ENCODE results near the gene CRK. TPM values are rescaled to one million over a fixed set of nuclear protein-coding genes. Genes with fewer than 3 reads are reported as not detected.

The CRK gene
- total and polyA plus RNA-seq, 2 donors (not counting 1 experiment from before 2014, with no cell fraction given) = 120 to 138 TPM

GRCh38 chr17:1462164-1463112 lies 6.4 kb upstream of the CRK start:
- no peak overlapping the region for H2AFZ ChIP-seq (ENCODE audit: low read length)
- H3K9me3 ChIP-seq (ENCODE audit: control insufficient read depth, insufficient read depth, low read depth, low read length) = no peaks in the 10 kb centered on the region
- no peaks in the 10 kb centered on the region for H3K27me3 ChIP-seq (ENCODE audit: control insufficient read depth, insufficient read depth, low read length)
- no peak overlapping the region for H3K9ac ChIP-seq (ENCODE audit: insufficient read depth, low read length)
- H4K20me1 ChIP-seq (ENCODE audit: control insufficient read depth, extremely low read depth, insufficient read depth, low read length) = no peaks in the 10 kb centered on the region
- H3K4me3 ChIP-seq (replicated peaks in 1 of 4; ENCODE audit: control extremely low read depth in 1 of 4, insufficient read depth in 1 of 4, low read depth in 3 of 4, low read length in 4 of 4) = no peak overlapping the region
- TF ChIP-seq EZH2 (IDR thresholded peaks at IDR 0.05; ENCODE audit: low read length, missing control alignments) (no peak), CTCF (conservative IDR thresholded peaks at IDR 0.05 in 1 of 2, IDR thresholded peaks at IDR 0.05 in 1 of 2; ENCODE audit: low read depth in 1 of 2, low read length in 2 of 2) (no peak)
- peaks cover 12% of the 10 kb centered on the region for H3K36me3 ChIP-seq (ENCODE audit: control insufficient read depth, insufficient read depth, low read length)
- H3K4me1 ChIP-seq (ENCODE audit: control insufficient read depth, extremely low read depth, insufficient read depth, low read length) = no peaks in the 10 kb centered on the region
- no peak overlapping the region for H3K4me2 ChIP-seq (ENCODE audit: extremely low read depth, insufficient read depth, low read length)
- H3K79me2 ChIP-seq (ENCODE audit: control insufficient read depth, insufficient read depth, low read length) = no peaks in the 10 kb centered on the region
- peak in 1 of 2 donors; percentile 60 for DNase-seq (ENCODE audit: low read depth in 2 of 2)
- no peak overlapping the region for H3K27ac ChIP-seq (ENCODE audit: insufficient read depth, low read length)

DNA sequence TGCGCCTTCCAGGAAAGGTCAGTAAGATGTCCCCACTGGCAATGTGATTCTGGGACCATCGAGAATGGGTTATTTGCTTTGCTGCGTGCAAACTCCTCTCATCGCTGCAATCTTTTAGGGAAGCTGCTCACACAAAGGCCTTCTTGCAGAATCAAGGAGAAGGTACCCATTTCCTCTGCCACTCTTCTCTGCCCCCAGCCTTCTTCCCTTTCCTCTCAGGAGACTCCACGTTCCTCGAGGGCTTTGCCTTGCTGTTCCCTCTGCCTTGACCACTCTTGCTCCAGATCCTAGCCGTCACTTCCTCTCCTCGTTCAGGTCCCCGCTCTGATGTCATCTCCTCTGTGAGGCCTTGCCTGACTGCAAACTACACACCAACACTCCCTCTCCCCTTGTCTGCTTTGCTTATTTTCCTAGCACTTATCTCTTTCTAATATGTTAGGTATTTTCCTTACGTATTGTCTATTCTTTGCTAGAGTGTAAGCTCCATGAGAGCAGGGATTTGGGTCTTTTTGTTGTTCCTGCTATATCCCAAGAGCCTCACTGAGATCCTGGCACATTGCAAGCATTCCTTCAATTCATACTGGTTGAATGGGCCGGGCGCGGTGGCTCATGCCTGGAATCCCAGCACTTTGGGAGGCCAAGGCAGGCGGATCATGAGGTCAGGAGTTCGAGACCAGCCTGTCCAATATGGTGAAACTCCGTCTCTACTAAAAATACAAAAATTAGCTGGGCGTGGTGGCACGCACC lies 5.3 kb upstream of the CRK start:
- TF ChIP-seq EZH2 (IDR thresholded peaks at IDR 0.05; ENCODE audit: low read length, missing control alignments) (no peak), CTCF (conservative IDR thresholded peaks at IDR 0.05 in 1 of 2, IDR thresholded peaks at IDR 0.05 in 1 of 2; ENCODE audit: low read depth in 1 of 2, low read length in 2 of 2) (no peak)
- Histone ChIP-seq H3K4me2 (ENCODE audit: extremely low read depth, insufficient read depth, low read length) (no peak overlapping the region), H2AFZ (ENCODE audit: low read length) (no peak overlapping the region), H3K4me1 (ENCODE audit: control insufficient read depth, extremely low read depth, insufficient read depth, low read length) (no peaks in the 10 kb centered on the region), H3K27me3 (ENCODE audit: control insufficient read depth, insufficient read depth, low read length) (no peaks in the 10 kb centered on the region), H3K36me3 (ENCODE audit: control insufficient read depth, insufficient read depth, low read length) (peaks cover 9% of the 10 kb centered on the region), H4K20me1 (ENCODE audit: control insufficient read depth, extremely low read depth, insufficient read depth, low read length) (no peaks in the 10 kb centered on the region), H3K9me3 (ENCODE audit: control insufficient read depth, insufficient read depth, low read depth, low read length) (no peaks in the 10 kb centered on the region), H3K27ac (ENCODE audit: insufficient read depth, low read length) (no peak overlapping the region), H3K79me2 (ENCODE audit: control insufficient read depth, insufficient read depth, low read length) (no peaks in the 10 kb centered on the region), H3K4me3 (replicated peaks in 1 of 4; ENCODE audit: control extremely low read depth in 1 of 4, insufficient read depth in 1 of 4, low read depth in 3 of 4, low read length in 4 of 4) (no peak overlapping the region), H3K9ac (ENCODE audit: insufficient read depth, low read length) (no peak overlapping the region)
- no peak for DNase-seq (ENCODE audit: low read depth in 2 of 2)

GRCh38 chr17:1460233-1460632 lies 4.2 kb upstream of the CRK start:
- H3K27me3 ChIP-seq (ENCODE audit: control insufficient read depth, insufficient read depth, low read length) = no peaks in the 10 kb centered on the region
- no peak for DNase-seq (ENCODE audit: low read depth in 2 of 2)
- H2AFZ ChIP-seq (ENCODE audit: low read length) = no peak overlapping the region
- no peaks in the 10 kb centered on the region for H3K9me3 ChIP-seq (ENCODE audit: control insufficient read depth, insufficient read depth, low read depth, low read length)
- H3K79me2 ChIP-seq (ENCODE audit: control insufficient read depth, insufficient read depth, low read length) = peaks cover 7% of the 10 kb centered on the region
- H3K9ac ChIP-seq (ENCODE audit: insufficient read depth, low read length) = no peak overlapping the region
- no peaks in the 10 kb centered on the region for H4K20me1 ChIP-seq (ENCODE audit: control insufficient read depth, extremely low read depth, insufficient read depth, low read length)
- no peak overlapping the region for H3K4me3 ChIP-seq (replicated peaks in 1 of 4; ENCODE audit: control extremely low read depth in 1 of 4, insufficient read depth in 1 of 4, low read depth in 3 of 4, low read length in 4 of 4)
- TF ChIP-seq EZH2 (IDR thresholded peaks at IDR 0.05; ENCODE audit: low read length, missing control alignments) = no peak
- no peak for TF ChIP-seq CTCF (conservative IDR thresholded peaks at IDR 0.05 in 1 of 2, IDR thresholded peaks at IDR 0.05 in 1 of 2; ENCODE audit: low read depth in 1 of 2, low read length in 2 of 2)
- no peak overlapping the region for H3K4me2 ChIP-seq (ENCODE audit: extremely low read depth, insufficient read depth, low read length)
- peaks cover 7% of the 10 kb centered on the region for H3K36me3 ChIP-seq (ENCODE audit: control insufficient read depth, insufficient read depth, low read length)
- no peaks in the 10 kb centered on the region for H3K4me1 ChIP-seq (ENCODE audit: control insufficient read depth, extremely low read depth, insufficient read depth, low read length)
- H3K27ac ChIP-seq (ENCODE audit: insufficient read depth, low read length) = no peak overlapping the region

Data from fibroblast of lung (primary cell).